CD1c-positive myeloid dendritic cell (primary cell): Measurements from ENCODE around the gene CATSPERZ.
"Not testable (repeated sequence)": the region's sequence is repeated elsewhere in the genome, so short reads cannot be mapped to it uniquely, and the experiment has no call there.

ENCODE experiments used
- DNase-seq: peaks from one replicate; pipeline ENCODE4 v3.0.0-alpha.2; 2016; ENCODE audit errors: extremely low spot score

Gene CATSPERZ

DNA sequence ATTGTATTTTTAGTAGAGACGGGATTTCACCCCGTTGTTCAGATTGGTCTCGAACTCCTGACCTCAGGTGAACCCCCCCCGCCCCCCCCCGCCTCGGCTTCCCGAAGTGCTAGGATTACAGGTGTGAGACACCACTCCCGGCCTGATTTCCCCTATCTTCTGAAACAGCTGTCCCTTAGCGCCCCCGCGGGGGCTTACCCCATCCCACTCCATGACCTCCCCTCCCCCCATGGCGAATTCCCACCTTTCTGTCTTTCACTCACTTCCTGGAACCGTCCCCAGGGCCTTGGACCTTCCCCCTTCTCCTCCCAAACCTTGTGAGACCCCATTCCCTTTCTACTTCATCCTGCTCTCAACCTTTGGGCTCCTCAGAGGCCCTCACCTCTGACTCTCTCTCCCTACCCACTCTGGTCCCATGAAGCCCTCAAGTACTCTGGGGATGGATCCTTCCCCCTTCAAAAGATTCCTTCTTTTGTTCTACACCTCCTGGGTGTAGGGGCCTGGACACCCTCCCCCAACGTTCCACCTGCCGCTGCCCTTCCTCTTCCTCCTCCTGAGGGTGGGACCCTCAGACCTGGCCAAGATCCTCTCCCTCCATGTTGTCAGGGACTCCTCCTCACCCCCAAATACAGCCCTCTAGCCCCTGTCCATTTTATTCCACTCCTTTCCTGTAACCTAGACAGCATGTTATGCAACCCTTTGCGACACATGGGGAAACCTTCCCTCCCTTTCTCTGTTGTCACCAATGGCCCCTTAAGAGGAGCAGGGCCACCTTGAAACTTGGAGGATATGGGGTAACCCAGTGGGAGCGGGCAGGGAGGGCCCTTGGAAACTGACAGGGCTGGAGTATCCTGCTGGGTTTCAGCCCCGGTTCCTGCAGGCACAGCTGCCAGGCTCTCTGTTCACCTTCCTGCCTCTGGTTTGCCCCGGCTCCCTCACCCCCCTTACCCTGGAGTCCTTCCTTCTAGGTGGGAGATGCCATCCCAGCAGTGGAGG is 18.9 kb downstream of the CATSPERZ start:
- DNase-seq: no peak

DNA sequence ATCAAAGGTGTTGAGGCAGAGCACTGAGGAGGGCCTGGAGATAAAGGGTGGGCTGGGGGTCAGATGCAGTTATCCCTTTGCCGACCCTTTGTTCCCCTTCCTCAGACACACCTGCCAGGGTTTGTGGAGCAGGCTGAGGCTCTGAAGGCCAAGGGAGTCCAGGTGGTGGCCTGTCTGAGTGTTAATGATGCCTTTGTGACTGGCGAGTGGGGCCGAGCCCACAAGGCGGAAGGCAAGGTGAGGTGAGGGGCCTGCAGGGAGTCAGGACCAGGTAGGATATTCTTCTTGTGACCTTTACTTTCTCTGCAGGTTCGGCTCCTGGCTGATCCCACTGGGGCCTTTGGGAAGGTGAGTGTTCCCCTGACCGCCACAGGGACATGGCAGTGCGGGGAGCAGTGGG is 20.4 kb downstream of the CATSPERZ start:
- no peak for DNase-seq

DNA sequence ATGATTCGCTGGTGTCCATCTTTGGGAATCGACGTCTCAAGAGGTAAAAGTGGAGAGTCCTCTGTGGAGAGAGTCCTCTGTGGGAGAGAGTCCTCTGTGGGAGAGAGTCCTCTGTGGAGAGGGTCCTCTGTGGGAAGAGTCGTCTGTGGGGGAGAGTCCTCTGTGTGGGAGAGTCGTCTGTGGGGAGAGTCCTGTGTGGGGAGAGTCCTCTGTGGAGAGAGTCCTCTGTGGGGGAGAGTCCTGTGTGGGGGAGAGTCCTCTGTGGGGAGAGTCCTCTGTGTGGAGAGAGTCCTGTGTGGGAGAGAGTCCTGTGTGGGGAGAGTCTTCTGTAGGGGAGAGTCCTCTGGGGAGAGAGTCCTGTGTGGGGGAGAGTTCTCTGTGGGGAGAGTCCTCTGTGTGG is 20.9 kb downstream of the CATSPERZ start:
- DNase-seq: no peak

DNA sequence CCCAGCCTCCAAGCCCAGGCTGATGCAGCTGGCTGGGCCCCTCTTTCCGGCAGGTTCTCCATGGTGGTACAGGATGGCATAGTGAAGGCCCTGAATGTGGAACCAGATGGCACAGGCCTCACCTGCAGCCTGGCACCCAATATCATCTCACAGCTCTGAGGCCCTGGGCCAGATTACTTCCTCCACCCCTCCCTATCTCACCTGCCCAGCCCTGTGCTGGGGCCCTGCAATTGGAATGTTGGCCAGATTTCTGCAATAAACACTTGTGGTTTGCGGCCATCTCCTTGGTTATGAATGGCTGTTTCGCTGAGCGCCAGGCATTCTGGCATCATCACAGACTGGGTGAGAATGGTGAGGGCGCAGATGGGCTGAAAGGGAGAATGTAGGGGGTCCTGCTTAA is 21.4 kb downstream of the CATSPERZ start:
- DNase-seq: no peak

DNA sequence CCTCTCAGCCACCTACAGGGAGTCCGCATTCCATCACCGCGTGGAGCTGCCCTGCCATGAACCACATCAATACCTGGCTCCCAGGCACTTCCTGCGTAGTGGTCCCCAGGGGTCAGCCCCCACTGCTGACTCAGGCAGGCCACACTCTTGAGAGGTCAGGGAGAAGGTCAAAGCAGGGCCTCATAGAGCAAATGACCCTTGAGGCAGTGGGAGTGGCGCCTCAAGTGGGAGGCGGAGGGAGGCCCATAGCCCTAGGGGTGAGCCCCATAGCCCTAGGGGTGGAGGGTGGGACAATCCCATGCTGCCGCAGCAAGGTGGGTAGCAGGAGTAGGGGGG is 22.7 kb downstream of the CATSPERZ start:
- no peak for DNase-seq

DNA sequence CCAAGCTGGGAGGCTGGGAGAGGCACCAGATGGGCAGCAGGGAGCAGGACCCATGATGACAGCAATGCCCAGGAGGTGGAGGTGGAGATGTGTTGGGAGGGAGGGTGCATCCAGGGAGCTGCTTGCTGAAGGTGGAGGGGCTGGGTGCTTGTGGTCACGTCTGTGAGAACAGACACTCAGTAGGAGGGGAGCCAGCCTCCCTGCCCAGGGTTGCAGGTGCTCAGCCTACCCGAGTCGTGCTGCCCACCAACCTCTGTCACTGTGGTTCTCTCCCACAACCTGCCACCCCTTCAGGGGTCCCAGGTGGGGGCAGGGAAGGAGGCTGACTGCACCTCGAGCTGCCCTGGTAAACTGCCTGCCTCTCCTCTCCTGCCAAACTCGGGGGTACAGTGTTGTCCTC is 23.2 kb downstream of the CATSPERZ start:
- no peak for DNase-seq

DNA sequence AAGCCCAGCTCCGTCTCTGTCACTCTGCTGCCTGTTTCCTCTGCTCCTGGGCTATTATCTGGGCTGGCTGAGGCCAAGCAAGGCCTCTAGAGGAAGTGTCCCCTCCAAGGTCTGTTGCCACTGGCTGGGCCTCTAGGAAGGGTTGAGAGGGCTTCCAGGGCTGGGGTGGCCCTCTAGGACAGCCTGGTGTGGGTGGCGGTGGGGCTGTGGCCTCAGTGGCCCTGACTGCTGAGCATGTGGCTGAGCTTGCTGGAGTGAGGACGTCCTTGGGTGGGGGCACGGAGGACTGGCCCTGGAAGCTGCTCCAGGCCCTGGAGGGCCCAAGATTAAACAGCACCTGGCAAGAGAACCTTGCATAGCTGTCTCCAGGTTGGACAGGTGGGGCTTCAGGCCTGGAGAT is 23.8 kb downstream of the CATSPERZ start:
- not testable (repeated sequence) for DNase-seq

DNA sequence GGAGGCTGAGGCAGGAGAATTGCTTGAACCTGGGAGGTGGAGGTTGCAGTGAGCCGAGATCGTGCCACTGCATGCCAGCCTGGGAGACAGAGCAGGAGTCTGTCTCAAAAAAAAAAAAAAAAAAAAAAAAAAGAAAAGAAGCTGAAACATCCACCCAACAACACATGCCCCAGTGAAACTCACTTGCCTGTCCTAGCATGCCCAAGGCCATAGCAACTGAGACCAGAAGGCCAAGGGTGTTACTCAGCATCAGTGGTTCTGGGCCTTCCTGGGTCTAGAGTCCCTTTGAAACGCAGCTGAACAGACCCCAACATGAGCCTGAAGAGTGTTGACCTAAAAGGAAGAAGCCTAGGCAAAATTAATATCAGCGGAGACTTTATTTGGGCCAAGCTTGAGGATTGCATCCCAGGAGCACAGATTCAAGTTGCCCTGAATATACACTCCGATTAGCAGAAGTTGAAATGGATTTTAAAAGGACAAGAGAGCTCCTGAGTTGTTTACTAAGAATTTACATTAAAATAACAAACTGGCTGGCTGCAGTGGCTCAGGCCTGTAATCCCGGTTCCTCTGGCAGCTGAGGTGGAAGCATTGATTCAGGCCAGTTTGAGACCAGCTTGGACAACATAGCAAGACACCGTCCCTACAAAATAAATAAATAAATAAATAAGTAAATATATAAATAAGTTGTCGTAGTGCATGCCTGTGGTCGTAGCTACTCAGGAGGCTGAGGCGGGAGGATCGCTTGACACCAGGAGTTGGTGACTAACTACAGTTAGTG is 24.7 kb downstream of the CATSPERZ start:
- no peak for DNase-seq

DNA sequence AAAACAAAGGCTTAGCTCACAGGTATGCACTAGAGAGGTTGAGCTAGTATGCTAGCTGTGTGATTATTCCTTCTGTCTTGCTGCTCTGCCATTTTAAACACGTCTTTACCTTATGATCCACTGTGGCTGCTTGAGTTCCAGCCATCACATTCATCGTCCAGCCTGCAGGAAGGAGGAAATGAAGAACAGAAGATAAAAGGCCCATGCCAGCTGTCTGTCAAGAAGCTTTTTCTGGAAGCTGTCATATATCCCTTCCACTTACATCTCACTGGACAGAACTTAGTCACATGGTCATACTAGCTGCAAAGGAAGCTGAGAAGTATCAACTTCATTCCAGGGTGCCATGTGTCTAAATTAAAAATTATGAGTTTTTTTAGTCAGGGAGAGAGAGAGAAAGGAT is 27.2 kb downstream of the CATSPERZ start:
- DNase-seq: no peak

DNA sequence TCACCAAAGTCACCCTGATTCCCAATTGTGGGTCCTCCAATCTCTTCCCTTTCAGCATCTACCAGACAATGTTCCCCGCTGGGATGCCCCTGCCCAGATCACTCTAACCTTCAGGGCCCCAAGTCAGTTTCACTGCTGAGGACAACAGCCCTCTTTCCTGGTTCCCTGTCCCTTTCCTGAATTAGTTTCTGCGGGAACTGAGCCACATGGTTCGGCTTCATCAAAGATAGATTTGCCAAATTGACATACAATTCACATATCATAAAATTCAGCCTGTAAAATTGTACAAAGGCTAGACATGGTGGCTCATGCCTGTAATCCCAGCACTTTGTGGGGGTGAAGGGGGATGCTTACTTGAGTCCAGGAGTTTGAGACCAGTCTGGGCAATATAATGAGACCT is 27.8 kb downstream of the CATSPERZ start:
- no peak for DNase-seq

DNA sequence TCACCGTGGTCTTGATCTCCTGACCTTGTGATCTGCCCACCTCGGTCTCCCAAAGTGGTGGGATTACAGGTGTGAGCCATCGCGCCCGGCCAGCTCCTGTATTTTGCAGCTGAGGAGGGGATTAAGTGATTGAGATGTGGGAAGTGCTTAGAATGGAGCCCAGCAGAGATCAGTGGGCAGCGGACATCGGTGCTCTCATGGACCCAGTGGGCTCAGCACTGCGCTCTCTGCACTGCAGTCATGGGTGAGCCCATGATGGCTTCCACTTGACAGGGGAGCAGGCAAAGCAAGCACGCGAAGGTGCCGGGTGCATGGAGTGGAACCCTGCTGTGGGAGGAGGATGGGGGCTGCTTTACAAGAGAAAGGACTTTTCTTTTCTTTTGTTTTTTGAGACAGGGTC is 30.7 kb downstream of the CATSPERZ start:
- no peak for DNase-seq

DNA sequence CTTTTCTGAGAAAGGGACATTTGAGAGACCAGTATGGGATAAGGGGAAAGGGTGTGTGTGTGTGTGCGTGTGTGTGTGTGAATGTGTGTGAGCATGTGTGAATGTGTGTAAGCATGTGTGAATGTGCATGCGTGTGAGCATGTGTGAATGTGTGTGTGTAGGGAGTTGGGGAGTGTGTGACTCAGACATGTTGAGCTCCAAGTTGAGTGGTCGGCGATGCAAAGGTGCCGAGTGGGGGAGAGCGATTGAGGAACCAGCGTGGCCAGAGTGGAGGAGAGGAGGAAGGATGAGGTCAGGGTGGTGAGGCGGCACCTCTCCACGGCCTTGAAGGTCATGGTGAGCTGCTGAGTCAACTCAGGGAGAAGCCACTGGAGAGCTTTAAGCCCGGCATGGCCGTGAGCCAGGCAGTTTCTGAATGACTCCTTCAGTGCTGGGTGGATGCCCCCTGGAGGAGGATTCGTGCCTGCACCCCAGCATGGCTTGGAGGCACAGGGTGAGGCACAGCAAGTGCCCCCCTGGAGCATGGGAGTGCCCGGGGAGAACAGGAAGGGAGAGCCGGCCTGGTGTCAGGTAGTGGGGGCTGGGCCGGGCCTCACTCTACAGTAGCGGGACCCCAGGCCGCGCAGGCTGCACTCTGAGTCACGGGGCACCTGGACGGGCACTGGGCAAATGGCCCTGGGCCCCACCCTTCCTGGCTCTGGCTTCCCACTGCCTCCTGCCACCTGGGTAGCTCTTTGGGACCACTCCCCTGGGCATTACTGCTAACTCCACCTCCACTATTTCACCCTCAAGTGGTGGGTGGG is 31.6 kb downstream of the CATSPERZ start:
- peak; percentile 94 for DNase-seq

DNA sequence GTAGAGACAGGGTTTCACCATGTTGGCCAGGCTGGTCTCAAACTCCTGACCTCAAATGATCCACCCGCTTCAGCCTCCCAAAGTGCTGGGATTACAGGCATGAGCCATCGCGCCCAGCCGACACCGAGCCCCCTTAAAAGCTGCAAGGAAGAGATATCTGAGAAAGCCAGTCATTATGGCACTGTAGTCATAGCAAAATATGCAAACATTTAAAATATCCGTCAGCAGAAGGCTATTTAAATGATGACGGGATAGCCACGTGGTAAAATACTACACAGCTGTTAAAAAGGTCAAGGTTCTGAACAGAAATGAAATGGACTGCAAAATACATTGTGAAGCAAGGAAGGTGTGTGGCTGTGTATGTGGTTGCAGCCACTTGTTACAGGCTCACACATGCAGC is 33.4 kb downstream of the CATSPERZ start:
- DNase-seq: no peak

DNA sequence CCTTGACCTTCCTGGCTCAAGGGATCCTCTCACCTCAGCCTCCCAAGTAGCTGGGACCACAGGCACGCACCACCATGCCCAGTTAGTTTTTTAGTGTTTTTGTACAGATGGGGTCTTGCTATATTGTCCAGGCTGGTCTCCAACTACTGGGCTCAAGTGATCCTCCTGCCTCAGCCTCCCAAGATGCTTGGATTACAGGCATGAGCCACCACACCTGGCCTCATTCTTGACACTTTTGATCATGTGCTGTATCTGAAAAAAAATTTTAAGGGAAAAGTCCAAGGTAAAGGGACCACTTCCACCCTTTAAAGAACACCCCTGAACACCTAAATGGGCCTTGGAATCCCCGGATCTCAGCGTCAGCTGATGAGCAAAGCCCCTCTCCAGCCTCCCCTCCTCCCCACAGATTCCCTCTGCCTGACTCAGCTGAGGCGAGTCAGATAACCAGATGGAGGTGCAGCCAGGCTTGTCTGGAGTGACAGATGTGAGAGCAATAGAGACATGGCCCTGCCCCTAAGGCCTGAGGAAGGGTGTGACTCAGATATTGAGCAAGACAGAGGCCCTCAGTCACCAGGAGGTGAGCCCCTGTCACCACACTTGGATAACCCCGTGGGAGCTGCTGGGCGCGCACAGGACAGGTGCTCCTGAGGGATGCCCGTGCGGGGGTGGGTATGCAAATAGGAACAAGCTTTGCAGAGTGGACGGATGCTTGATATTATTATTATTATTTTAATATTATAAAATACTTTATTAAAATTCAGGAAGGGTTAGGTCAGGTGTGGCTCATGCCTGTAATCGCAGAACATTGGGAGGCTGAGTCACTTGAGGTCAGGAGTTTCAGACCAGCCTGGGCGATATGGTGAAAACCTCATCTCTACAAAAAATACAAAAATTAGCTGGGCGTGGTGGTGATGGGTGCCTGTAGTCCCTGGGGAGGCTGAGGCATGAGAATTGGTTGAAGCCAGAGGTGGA is 34.9 kb downstream of the CATSPERZ start:
- DNase-seq: peak; percentile 75

DNA sequence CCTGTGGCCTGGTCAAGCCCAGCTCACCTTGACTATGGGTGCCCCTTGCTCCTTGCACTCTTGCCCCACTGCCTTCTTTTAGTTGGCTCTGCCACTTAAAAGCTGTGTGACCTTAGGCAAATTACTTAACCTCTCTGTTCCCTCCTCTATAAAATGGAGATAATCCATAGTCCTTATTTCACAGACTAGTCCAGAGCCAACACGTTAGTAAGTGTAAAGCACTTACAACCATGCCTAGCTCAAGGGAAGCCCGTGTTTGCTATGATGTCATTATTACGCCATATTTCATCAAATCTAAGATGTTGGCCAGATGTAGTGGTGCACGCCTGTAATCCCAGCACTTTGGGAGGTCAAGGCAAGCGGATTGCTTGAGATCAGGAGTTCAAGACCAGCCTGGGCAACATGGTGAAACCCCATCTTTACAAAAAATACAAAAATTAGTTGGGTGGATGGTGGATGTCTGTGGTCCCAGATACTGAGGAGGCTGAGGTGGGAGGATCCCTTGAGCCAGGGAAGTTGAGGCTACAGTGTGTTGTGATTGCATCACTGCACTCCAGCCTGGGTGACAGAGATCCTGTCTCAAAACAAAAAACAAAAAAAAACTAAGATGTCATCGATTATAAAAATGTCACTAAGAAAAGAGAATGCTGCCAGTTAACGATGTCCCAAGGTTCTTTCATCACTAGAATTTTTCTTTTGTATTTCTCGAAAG is 37.5 kb downstream of the CATSPERZ start:
- no peak for DNase-seq

DNA sequence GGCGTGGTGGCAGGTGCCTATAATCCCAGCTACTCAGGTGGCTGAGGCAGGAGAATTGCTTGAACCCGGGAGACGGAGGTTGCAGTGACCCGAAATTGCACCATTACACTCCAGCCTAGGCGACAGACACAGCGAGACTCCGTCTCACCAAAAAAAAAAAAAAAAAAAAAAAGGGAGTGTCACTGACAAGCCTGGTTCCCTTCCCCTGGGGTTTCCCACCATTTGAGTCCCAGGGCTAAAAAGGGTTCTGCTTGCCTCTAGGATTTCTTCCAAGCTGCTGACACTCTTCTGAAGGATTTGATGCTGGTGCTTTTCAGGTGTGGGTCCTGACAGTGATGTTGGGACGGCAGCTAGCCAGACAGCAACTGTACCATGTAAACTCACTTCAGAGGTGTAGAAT is 38.6 kb downstream of the CATSPERZ start:
- no peak for DNase-seq

DNA sequence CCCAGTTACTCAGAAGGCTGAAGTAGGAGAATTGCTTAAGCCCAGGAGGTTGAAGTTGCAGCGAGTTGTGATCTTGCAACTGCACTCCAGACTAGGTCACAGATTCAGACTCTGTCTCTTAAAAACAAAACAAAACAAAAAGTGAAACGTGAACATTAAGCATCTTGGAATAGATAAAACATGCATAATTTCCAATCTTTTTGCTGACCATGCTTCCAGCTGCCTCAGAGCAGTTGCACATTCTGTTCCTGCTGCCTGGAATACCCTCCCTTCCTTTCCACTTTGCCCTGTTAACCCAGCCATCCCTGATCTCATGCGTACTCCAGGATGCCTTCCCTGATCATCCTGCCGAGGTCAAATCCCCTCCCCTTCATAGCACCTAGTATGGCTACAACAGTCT is 39.1 kb downstream of the CATSPERZ start:
- no peak for DNase-seq

DNA sequence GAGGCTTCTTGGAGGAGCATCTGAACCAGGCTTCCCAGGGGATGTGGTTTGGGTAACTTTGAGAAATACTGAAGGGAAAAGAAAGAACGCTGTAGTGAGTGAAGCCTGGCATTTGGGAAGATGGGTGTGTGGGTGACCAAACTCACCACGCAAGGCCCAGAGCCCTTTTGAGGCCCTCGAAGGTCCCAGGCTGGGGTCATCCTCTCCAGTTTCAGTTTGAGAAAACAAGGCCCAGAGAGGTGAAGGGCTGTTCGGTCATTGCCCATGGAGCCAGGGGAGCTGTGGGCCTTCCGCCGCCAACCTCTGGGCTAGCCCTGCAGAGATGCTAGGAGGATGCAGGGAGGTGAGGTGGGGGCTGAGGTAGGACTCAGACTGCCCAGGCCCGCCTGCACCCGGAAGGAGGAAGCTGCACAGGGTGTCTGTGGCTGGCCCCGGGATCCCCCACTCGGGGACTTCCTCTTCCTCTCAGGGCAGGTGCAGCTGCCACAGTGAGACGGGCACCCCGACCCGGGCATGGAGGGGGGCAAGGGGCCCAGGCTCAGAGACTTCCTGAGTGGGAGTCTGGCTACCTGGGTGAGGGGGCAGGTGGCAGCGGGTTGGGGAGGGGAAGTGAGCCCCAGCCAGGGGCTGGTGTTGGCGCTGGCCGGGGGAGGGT is 39.7 kb downstream of the CATSPERZ start, which contains the start of gene CCDC88B:
CCDC88B (plus strand) TSS at position 451 of the 655 bp plus-strand sequence; CDS start at position 514, 63 bp downstream.
- peak; percentile 80 for DNase-seq

DNA sequence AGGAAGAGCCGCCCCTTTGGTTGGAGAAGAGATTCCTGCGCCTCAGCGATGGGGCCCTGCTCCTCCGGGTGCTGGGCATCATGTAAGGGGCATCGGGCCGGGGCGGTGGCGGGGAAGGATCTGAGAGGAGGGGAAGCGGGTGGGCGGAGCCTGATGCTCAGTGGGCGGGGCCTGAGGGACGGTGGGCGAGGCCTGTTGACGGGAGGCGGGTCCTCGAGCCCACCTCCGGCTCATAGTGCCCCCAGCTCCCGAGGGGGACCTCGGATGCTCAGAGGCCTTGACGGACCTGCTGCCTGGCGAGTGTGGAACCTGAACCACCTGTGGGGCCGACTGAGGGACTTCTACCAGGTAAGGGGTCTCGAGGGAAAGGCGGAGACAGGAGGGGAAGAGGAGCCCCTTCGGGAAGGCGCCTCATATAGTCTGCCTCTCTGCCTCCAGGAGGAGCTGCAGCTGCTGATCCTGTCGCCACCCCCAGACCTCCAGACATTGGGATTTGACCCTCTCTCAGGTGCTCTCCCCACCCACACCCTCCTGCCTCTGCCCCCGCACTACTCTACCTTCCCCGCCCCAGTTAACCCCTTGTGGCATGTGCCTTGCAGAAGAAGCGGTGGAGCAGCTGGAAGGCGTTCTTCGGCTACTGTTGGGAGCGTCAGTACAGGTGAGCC is 40.6 kb downstream of the CATSPERZ start:
- DNase-seq: peak; percentile 63
